Mesendoderm (in vitro differentiated cells): ENCODE results near the gene SEC14L5. TPM values are rescaled to one million over a fixed set of nuclear protein-coding genes. Genes with fewer than 3 reads are reported as not detected.

Experiments used
- DNase-seq: peaks from one replicate; pipeline ENCODE4 v3.0.0; 2013
- H2AK5ac ChIP-seq: 2 replicates; pipeline ENCODE4 v1.6.1; 2013; ENCODE audit warnings: low read length, inconsistent platforms
- H2BK120ac ChIP-seq: 2 replicates; pipeline ENCODE4 v1.6.1; 2013; ENCODE audit warnings: low read depth, mild to moderate bottlenecking, low read length, moderate library complexity, mixed read lengths
- H2BK15ac ChIP-seq: replicated peaks from 2 replicates; pipeline ENCODE4 v1.6.1; 2013; ENCODE audit warnings: low read depth, mild to moderate bottlenecking, moderate library complexity
- H2BK5ac ChIP-seq: 2 replicates; pipeline ENCODE4 v1.6.1; 2013; ENCODE audit warnings: low read length, inconsistent platforms
- H3K18ac ChIP-seq: 2 replicates; pipeline ENCODE4 v1.6.1; 2013; ENCODE audit warnings: mild to moderate bottlenecking, low read length, mixed read lengths
- H3K23ac ChIP-seq: one replicate; pipeline ENCODE4 v1.6.1; 2013; ENCODE audit warnings: low read length
- H3K27ac ChIP-seq: 2 replicates; pipeline ENCODE4 v1.5.1; 2013; ENCODE audit warnings: low read depth, mild to moderate bottlenecking, inconsistent platforms, low read length, moderate library complexity
- H3K27me3 ChIP-seq: 2 replicates; pipeline ENCODE4 v1.6.1; 2013; ENCODE audit warnings: low read length, control low read depth, mild to moderate bottlenecking, inconsistent platforms; ENCODE audit not compliant: insufficient read depth, poor library complexity
- H3K36me3 ChIP-seq: 2 replicates; pipeline ENCODE4 v1.6.1; 2013; ENCODE audit warnings: low read length, inconsistent platforms; ENCODE audit not compliant: control insufficient read depth, insufficient read depth
- H3K4ac ChIP-seq: one replicate; pipeline ENCODE4 v1.6.1; 2013; ENCODE audit warnings: low read depth, mild to moderate bottlenecking, low read length, moderate library complexity
- H3K4me1 ChIP-seq: 2 replicates; pipeline ENCODE4 v1.6.1; 2013; ENCODE audit warnings: low read depth, low read length, inconsistent platforms; ENCODE audit not compliant: control insufficient read depth
- H3K4me2 ChIP-seq: 2 replicates; pipeline ENCODE4 v1.6.1; 2013; ENCODE audit warnings: low read length
- H3K4me3 ChIP-seq: 2 replicates; pipeline ENCODE4 v1.5.1; 2013; ENCODE audit warnings: mild to moderate bottlenecking, low read length
- H3K56ac ChIP-seq: one replicate; pipeline ENCODE4 v1.6.1; 2013; ENCODE audit warnings: low read length
- H3K79me1 ChIP-seq: 2 replicates; pipeline ENCODE4 v1.6.1; 2013; ENCODE audit warnings: low read length, inconsistent platforms
- H3K79me2 ChIP-seq: 2 replicates; pipeline ENCODE4 v1.6.1; 2013; ENCODE audit warnings: mild to moderate bottlenecking, low read length; ENCODE audit not compliant: control insufficient read depth, insufficient read depth
- H3K9ac ChIP-seq: 2 replicates; pipeline ENCODE4 v1.6.1; 2013; ENCODE audit warnings: low read length, inconsistent platforms
- H4K5ac ChIP-seq: one replicate; pipeline ENCODE4 v1.6.1; 2013; ENCODE audit warnings: low read length
- H4K8ac ChIP-seq: one replicate; pipeline ENCODE4 v1.6.1; 2013; ENCODE audit warnings: low read depth, mild to moderate bottlenecking, control low read depth, low read length, moderate library complexity
- WGBS: extraction: QIAGEN DNeasy Blood & Tissue Kit; methylation state at CpG from one replicate; pipeline ENCODE4 v1.1.7; 2013; ENCODE audit warnings: low lambda C conversion rate, missing lambda C conversion rate; ENCODE audit not compliant: insufficient coverage; ENCODE audit errors: extremely low coverage; 5-methylcytosine and 5-hydroxymethylcytosine counted together
- polyA plus RNA-seq, 2 experiments: library from polyadenylated mRNA; stranded (reverse); fragments of 200-250 nt; gene quantifications; one replicate each; pipeline ENCODE4 v1.2.3, GENCODE V29; 2013

The SEC14L5 gene
- polyA plus RNA-seq (2013, experiment 1 of 2): 0.42 TPM
- 0.56 TPM for polyA plus RNA-seq (2013, experiment 2 of 2)

DNA sequence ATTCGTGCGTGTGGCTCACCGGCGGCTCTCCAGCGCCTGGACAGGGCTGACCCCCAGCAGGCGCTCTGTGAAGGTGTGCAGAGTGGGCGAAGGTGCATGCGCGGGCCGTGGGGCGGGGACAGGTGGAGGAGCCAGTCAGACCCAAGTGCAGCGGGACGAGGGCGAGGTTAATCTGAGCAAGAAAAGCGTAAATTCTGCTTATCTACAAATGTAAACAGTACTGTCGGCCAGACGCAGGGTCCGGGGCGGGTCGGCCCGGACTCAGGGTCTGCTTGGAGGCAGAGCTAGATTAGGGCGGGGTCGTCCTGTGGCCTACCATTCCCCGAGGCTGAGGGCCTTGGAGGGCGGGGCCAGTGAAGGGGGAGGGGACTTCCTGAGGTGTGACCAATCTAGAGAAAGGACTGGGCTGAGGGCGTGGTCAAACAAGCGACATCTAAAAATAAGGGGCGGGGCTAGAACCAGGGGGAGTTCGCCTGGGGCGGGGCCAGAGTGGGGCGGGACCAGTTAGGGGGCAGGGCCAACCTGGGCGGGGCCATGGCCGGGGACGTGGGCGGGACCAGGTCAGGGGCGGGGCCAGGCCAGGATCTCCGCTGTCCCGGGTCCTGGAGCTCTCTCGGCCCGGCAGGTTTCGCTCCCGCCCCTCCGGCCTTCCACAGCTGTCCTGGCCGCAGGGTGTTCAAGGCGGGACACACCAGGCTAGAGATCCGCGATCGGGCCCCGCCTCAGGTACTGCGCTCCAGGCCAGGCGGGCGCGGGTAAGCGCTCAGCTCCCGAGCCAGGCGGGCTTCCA is at the start of gene SEC14L5:
Gene SEC14L5 (plus strand): TSS at position 611 of the 790 bp plus-strand sequence. CDS start 994 bp downstream, outside the sequence.
- peak within 1 kb of the TSS; percentile 70 for H3K56ac ChIP-seq
- no peaks in the 10 kb centered on the region for H3K27me3 ChIP-seq
- no peak within 1 kb of the TSS for H4K5ac ChIP-seq
- no peaks in the 10 kb centered on the region for H3K36me3 ChIP-seq
- no peak within 1 kb of the TSS for H3K4ac ChIP-seq
- no peak within 1 kb of the TSS for H2AK5ac ChIP-seq
- no peak within 1 kb of the TSS for H2BK15ac ChIP-seq
- H3K27ac ChIP-seq: no peak within 1 kb of the TSS
- H3K4me3 ChIP-seq: peak within 1 kb of the TSS; percentile 44
- peak; percentile 100 for DNase-seq
- no peaks in the 10 kb centered on the region for H3K79me2 ChIP-seq
- H3K18ac ChIP-seq: no peak within 1 kb of the TSS
- no peaks in the 10 kb centered on the region for H3K79me1 ChIP-seq
- no peak within 1 kb of the TSS for H2BK120ac ChIP-seq
- peak within 1 kb of the TSS; percentile 83 for H3K4me2 ChIP-seq
- no peak within 1 kb of the TSS for H2BK5ac ChIP-seq
- no peak within 1 kb of the TSS for H4K8ac ChIP-seq
- no CpG with 5 or more reads among the region's 56 CpGs for WGBS
- H3K23ac ChIP-seq: no peak within 1 kb of the TSS
- H3K9ac ChIP-seq: peak within 1 kb of the TSS; percentile 55
- H3K4me1 ChIP-seq: peaks cover 3% of the 10 kb centered on the region

DNA sequence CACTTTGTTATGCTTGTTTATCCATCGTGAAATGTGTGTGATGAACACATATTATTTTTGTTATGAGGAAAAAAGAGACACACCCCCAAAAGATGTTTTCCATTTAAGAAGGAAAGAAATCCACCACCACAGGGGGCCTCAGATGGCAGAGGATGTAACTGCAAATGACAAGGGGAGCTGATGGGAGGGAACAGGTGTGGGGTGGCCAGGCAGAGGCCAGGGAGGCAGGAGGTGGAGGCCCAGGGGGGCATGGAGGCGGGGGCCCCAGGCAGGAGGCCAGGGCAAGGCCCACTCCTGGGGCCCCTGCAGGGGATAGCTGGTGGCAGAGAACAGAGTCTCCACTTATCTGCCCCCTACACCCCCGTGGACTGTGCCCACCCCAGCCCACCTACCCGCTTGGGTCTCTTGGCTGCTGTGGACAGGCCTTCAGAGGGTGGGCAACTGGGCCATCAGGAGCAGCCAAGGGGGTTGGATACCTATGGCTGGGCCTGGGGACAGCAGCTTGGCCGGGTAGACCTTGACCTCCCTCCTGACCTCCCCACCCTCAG is 49.2 kb upstream of the SEC14L5 start:
- no peaks in the 10 kb centered on the region for H3K27me3 ChIP-seq
- no peak overlapping the region for H3K4me3 ChIP-seq
- no peak overlapping the region for H3K56ac ChIP-seq
- no peak overlapping the region for H2BK5ac ChIP-seq
- H4K5ac ChIP-seq: no peak overlapping the region
- no peak overlapping the region for H3K27ac ChIP-seq
- H3K4me1 ChIP-seq: no peaks in the 10 kb centered on the region
- no peak overlapping the region for H3K18ac ChIP-seq
- WGBS: no CpG with 5 or more reads among the region's 5 CpGs
- no peak overlapping the region for H3K4ac ChIP-seq
- no peak overlapping the region for H3K4me2 ChIP-seq
- no peaks in the 10 kb centered on the region for H3K36me3 ChIP-seq
- no peak for DNase-seq
- H4K8ac ChIP-seq: no peak overlapping the region
- H2BK120ac ChIP-seq: no peak overlapping the region
- H2BK15ac ChIP-seq: no peak overlapping the region
- H2AK5ac ChIP-seq: no peak overlapping the region
- H3K9ac ChIP-seq: no peak overlapping the region
- no peaks in the 10 kb centered on the region for H3K79me1 ChIP-seq
- H3K79me2 ChIP-seq: no peaks in the 10 kb centered on the region
- H3K23ac ChIP-seq: no peak overlapping the region

DNA sequence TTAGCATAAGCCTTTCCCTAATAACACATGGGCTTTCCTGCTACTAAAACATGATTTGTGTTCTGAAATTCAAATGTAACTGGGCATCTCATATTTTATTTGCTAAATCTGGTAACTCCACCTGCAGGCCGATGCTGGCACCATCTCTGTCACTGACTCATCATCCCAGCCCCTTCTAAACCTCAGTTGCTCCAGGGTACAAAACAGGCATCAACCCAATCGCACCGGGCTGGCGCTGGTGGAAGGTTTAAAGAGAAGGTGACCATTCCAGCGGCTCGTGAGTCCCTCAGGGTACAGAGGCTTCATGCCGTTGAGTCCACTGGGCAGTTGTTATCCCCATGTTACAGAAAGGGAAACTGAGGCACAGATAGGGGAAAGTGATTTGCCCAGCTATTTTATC is 48.3 kb upstream of the SEC14L5 start:
- DNase-seq: no peak
- Histone ChIP-seq H3K79me2 (no peaks in the 10 kb centered on the region), H2AK5ac (no peak overlapping the region), H3K9ac (no peak overlapping the region), H3K4me2 (no peak overlapping the region), H3K56ac (no peak overlapping the region), H3K27me3 (no peaks in the 10 kb centered on the region), H3K4me1 (no peaks in the 10 kb centered on the region), H2BK120ac (no peak overlapping the region), H2BK15ac (no peak overlapping the region), H3K36me3 (no peaks in the 10 kb centered on the region), H3K23ac (no peak overlapping the region), H4K5ac (no peak overlapping the region), H3K4me3 (no peak overlapping the region), H3K18ac (no peak overlapping the region), H3K27ac (no peak overlapping the region), H2BK5ac (no peak overlapping the region), H4K8ac (no peak overlapping the region), H3K79me1 (no peaks in the 10 kb centered on the region), H3K4ac (no peak overlapping the region)
- WGBS: no CpG with 5 or more reads among the region's 7 CpGs

DNA sequence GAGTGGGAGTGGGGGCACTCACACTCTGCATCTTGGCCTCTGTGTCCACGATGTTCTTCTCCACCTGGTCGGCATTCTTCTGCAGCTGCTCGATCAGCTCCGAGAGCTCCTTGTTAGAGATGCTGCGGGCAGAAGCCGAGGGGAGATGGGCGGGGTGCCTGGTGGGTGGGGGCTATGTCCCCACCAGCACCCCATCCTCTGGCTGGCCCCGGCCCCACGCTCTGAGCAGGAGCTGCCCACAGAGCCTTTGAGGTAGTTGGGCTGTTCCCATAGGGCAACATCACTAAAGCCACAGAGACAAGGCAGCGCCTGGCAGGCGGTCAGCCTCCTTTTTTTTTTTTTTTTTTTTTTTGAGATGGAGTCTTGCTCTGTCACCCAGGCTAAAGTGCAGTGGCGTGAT is 47.3 kb upstream of the SEC14L5 start:
- no peaks in the 10 kb centered on the region for H3K36me3 ChIP-seq
- H3K79me1 ChIP-seq: no peaks in the 10 kb centered on the region
- no peak overlapping the region for H4K5ac ChIP-seq
- no peak overlapping the region for H2BK120ac ChIP-seq
- H4K8ac ChIP-seq: no peak overlapping the region
- H3K27ac ChIP-seq: no peak overlapping the region
- no peak overlapping the region for H2BK15ac ChIP-seq
- H3K4me3 ChIP-seq: no peak overlapping the region
- no peaks in the 10 kb centered on the region for H3K79me2 ChIP-seq
- no peak overlapping the region for H3K9ac ChIP-seq
- H3K23ac ChIP-seq: no peak overlapping the region
- no peak overlapping the region for H3K4ac ChIP-seq
- no peak overlapping the region for H3K18ac ChIP-seq
- no peak overlapping the region for H3K56ac ChIP-seq
- no peak overlapping the region for H2BK5ac ChIP-seq
- H3K4me2 ChIP-seq: no peak overlapping the region
- H3K4me1 ChIP-seq: no peaks in the 10 kb centered on the region
- no CpG with 5 or more reads among the region's 12 CpGs for WGBS
- H3K27me3 ChIP-seq: no peaks in the 10 kb centered on the region
- H2AK5ac ChIP-seq: no peak overlapping the region
- DNase-seq: no peak

DNA sequence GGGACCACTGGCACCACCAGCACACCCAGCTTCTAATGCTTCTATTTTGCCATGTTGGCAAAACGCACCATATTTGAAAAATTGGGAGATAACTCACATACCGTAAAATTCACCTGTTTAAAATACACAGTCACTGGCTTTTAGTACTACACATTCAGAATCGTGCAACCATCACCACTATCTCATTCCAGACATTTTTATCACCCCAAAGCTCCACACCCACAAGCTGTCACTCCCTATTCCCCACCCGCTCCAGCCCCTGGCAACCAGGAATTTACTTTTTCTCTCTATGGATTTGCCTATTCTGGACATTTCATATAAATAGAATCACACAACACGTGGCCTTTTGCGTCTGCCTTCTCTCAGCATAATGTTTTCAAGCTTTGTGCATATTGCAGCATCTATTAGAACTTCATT is 46.2 kb upstream of the SEC14L5 start:
- H3K23ac ChIP-seq: no peak overlapping the region
- H3K4ac ChIP-seq: no peak overlapping the region
- H2BK15ac ChIP-seq: no peak overlapping the region
- no peak overlapping the region for H2BK120ac ChIP-seq
- H3K9ac ChIP-seq: no peak overlapping the region
- WGBS: no CpG with 5 or more reads among the region's 6 CpGs
- H3K18ac ChIP-seq: no peak overlapping the region
- no peak overlapping the region for H3K56ac ChIP-seq
- H3K79me1 ChIP-seq: no peaks in the 10 kb centered on the region
- no peak overlapping the region for H4K5ac ChIP-seq
- H2BK5ac ChIP-seq: no peak overlapping the region
- no peak overlapping the region for H2AK5ac ChIP-seq
- no peak overlapping the region for H3K4me3 ChIP-seq
- H3K27me3 ChIP-seq: no peaks in the 10 kb centered on the region
- H3K4me1 ChIP-seq: no peaks in the 10 kb centered on the region
- H4K8ac ChIP-seq: no peak overlapping the region
- no peak overlapping the region for H3K4me2 ChIP-seq
- no peak for DNase-seq
- H3K27ac ChIP-seq: no peak overlapping the region
- H3K79me2 ChIP-seq: no peaks in the 10 kb centered on the region
- no peaks in the 10 kb centered on the region for H3K36me3 ChIP-seq
